ENCODE measurements around the gene ABCD4.

GRCh38 chr14:74325446-74325845 lies 22.7 kb upstream of the ABCD4 start:
- no peak for TF ChIP-seq CTCF (conservative IDR thresholded peaks at IDR 0.05; ENCODE audit: low read depth, low read length)
- TF ChIP-seq EZH2 (IDR thresholded peaks at IDR 0.05; ENCODE audit: borderline replicate concordance, low read depth, low read length, poor library complexity, severe bottlenecking): no peak

Measured in A673 (cell line).